ACHN (cell line): ENCODE results near the gene IL31RA.
"Not testable (repeated sequence)": the region's sequence is repeated elsewhere in the genome, so short reads cannot be mapped to it uniquely, and the experiment has no call there.

Source experiments
- DNase-seq: peaks from one replicate; pipeline ENCODE4 v3.0.0-alpha.2; 2015
- in situ Hi-C: cut with HindIII; loops from 2 replicates; pipeline ENCODE4 v1.10.0; 2017; ENCODE audit warnings: low sequenced_read_pairs, low pct_ligation_motif_present, low pct_unique_long_range_greater_than_20kb

The IL31RA gene

GRCh38 chr5:55850839-55851674 lies at the start of gene IL31RA:
Gene IL31RA (plus strand): TSS chr5:55851357. CDS start chr5:55851571, 214 bp downstream.
- in situ Hi-C loops, result no loop called here
- peak; percentile 65 for DNase-seq

- in situ Hi-C loops, DNase-seq: not testable (repeated sequence)
These were observed 42.3 kb upstream of the IL31RA start for GRCh38 chr5:55808814-55809213.

DNA sequence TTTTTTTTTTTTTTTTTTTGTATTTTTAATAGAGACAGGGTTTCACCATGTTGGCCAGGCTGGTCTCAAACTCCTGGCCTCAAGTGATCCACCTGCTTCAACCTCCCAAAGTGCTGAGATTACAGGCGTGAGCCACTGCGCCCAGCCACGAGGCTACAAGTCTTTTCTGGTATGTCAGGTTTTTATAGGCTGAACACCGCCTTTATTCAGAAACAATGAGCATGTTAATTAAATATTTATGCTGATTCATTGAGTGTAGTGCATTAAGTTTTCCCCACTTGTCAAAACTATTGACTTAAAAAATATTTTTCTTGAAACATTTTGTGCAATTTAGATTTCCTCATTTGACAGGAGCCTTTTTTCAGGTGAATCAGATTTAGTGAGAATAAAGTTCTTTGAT lies 35.2 kb upstream of the IL31RA start:
- DNase-seq, in situ Hi-C loops: not testable (repeated sequence)

- in situ Hi-C loops, result no loop called here
These were observed 34.8 kb upstream of the IL31RA start for GRCh38 chr5:55816342-55816741.

GRCh38 chr5:55817030-55817429 lies 34.1 kb upstream of the IL31RA start:
- no peak for DNase-seq
- in situ Hi-C loops, result no loop called here

More at GRCh38 chr5:55816342-55816741, 34.8 kb upstream of the IL31RA start:
- DNase-seq, result peak; percentile 38

GRCh38 chr5:55820488-55820887 lies 30.7 kb upstream of the IL31RA start:
- in situ Hi-C loops, result no loop called here
- no peak for DNase-seq

GRCh38 chr5:55821731-55822512 lies 29.2 kb upstream of the IL31RA start:
- in situ Hi-C loops, result no loop called here

DNA sequence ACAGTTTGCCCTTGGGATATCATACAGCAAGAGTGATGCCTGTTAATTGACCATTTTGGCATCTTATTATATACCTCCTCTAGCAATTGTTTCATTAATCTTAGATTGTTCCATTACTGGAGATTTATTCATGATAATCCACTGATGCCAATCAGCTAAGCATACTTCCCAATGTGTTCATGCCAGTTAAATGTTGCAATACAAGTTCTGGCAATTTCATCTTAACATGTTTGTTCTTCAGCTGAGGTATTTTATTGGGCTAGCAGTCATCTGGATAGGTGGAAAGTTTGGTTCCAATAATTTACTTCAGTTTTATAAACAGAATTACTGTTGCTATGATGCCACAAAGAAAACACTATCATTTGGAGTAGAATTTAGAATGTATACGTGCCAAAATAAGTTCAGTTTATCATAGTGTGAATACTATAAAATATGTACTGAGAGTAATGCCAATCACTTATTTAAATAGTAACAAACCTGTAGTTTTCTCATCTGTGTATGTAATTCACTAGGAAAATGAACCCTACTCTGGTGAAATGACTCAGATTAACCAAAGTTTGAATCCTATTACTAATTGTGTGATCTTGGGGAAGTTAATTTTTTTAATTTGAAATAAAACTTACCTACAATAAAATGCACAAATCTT lies 27.9 kb upstream of the IL31RA start:
- DNase-seq, result no peak
- in situ Hi-C loops, result no loop called here

More at GRCh38 chr5:55821731-55822512, 29.2 kb upstream of the IL31RA start:
- DNase-seq, result peak; percentile 24

DNA sequence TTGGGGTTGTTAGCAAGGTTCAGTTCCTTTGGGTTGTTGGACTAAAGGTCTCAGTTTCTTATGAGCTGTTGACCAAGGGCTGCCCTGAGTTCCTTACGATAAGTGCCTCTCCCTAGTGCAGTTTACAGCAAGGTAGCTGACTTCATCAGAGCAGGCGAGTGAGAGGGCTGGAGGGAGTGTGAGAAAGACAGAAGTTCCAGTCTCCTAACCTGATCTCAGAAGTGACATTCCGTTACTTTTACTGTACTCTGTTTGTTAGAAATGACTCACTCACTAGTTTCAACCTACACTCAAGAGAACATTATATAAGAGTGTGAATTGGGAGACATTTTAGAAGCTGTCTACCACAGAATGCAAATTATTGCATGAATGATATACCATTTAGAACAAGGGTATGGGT lies 21.2 kb upstream of the IL31RA start:
- DNase-seq, result no peak
- in situ Hi-C loops, result no loop called here

DNA sequence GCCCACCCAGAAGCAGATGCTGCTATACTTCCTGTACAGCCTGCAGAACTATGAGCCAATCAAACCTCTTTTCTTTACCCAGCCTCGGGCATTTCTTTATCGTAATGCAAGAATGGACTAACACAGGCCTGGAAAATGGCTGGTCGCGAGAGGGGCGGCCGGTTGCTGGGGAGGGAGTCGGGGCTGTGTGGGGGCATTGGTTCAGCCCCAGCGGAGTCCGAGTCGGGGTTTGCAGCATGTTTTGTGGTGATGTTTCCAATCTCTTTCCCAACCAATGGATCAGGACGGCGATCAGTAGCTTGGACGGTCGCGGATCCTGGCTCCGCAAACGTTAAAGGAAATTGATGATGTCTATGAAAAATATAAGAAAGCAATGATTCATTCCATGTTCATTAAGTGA lies 18.7 kb upstream of the IL31RA start:
- DNase-seq, result no peak
- in situ Hi-C loops, result no loop called here

DNA sequence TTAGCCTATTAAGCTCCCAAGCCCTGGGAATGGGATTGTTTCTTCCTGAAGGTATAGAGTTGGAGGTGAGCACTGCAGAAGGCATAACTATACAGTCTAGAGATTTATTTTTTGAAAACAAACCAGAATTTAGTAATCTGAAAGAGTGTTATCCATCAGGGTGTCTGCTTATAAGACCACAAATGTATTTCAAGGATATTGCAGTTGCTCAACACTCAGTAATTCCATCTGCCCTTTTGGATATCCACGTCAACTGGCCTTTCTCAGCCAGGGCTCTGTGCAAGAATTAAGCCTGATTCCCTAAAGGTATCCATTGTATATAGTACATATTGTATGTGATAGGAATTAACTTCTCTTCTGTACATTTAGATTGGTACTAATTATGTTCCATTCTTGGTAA lies 15.0 kb upstream of the IL31RA start:
- no peak for DNase-seq
- in situ Hi-C loops, result no loop called here

DNA sequence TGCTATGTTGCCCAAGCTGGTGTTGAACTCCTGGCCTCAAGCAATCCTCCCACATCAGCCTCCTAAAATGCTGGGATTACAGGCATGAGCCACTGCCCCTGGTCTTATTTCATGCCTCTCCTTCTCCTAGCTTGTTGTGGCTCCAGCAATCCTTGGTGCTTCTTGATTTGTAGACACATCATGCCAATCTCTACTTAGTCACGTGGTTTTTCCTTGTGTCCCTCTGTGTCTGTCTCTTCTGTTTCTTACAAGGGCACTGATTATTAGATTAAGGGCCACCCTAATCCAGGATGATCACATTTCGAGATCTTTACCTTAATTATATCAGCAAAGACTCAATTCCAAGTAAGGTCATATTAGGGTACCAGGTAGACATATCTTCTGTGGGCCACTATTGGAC lies 9.2 kb upstream of the IL31RA start:
- DNase-seq, result no peak
- in situ Hi-C loops, result no loop called here

DNA sequence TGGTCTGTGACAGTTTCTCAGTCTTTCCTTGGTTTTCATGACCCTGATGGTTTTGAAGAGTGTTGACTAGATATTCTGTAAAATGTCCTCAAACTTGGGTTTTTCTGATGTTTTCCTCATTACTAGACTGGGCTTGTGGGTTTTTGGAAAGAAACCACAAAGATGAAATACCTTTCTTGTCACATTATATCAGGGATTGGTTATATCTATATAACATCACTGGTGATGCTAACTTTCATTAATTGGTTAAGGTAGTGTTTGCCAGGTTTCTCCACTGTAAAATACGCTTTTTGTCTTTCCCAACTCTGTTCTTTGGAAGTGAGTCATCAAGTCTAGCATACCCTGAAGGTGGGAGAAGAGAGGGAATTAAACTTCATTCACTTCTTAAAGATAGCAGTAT lies 3.3 kb upstream of the IL31RA start:
- DNase-seq, result no peak
- in situ Hi-C loops, result no loop called here

- no peak for DNase-seq
- in situ Hi-C loops, result no loop called here
These were observed 2.4 kb upstream of the IL31RA start for GRCh38 chr5:55848783-55849182.

DNA sequence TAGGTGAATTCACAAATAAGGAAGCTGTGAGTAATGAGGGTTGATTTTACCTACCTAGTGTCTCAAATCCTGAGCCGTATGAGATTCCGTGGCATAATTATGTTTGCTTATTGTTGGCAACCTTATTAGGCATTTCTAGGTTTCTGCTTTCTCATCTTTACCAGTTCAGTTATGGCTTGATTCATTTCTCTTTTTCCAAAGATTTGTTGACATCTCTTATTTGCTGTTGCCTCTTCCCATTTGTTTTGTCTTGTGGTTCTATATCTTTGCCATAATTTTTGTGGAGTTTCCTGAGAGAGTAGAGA lies 470 bp downstream of the IL31RA start:
- no peak for DNase-seq
- in situ Hi-C loops, result no loop called here

DNA sequence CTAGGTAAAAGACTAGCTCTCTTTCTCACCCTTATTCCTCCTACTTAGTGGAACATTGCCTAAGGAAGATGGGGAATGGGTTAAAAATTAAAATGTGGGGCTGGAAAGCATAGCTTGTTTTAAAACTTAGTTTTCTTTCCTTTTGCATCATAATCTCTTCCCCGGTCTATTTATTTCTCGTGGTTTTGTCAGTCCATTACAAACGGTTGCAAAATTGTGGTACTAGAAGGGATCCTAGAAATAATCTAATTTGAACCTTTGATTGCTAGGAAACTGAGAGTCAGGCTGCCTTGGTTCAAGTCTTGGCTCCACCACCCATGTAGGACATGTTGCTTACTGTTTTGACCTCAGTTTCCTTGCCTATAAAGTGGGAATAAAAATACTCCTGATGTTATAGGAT lies 1.3 kb downstream of the IL31RA start:
- no peak for DNase-seq
- in situ Hi-C loops, result no loop called here

GRCh38 chr5:55853041-55853670 lies 2.0 kb downstream of the IL31RA start:
- no peak for DNase-seq
- in situ Hi-C loops, result no loop called here

- in situ Hi-C loops, result no loop called here
- DNase-seq, result no peak
These were observed 2.7 kb downstream of the IL31RA start for GRCh38 chr5:55853818-55854217.

DNA sequence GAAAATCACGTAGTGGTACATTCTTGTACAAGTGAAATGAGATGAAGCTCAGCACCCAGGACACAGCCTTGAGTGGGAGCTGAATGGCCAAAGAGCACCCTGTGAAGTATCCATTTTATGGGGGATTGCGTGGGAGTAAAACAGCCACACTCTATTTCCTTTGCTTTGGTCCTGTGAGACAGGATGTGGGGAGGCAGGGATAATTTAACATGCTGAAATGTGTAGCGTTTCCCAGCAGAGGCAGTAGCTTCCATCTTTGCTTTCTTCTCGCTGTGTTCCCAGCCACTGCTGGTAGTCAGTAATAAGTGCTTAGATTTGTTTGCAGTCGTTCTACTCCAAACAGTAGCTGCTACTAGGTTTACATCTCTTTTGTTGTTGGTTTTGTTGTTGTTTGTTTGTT lies 4.4 kb downstream of the IL31RA start:
- in situ Hi-C loops, result no loop called here
- DNase-seq, result no peak
